Vagina (tissue), 2 donors: ENCODE data around the gene MADD. TPM values are rescaled to one million over a fixed set of nuclear protein-coding genes. Genes with fewer than 3 reads are reported as not detected.

ENCODE experiments used
- DNase-seq, 2 donors: peaks; one replicate each; pipeline ENCODE4 v3.0.0-alpha.2; 2017; ENCODE audit errors: extremely low spot score in 2 of 2
- H3K27ac ChIP-seq: fragments of 200-600 bp; sonication (generic); one replicate; pipeline ENCODE4 v1.5.1; 2019
- H3K27me3 ChIP-seq: fragments of 200-600 bp; sonication (generic); one replicate; pipeline ENCODE4 v1.5.1; 2019
- H3K36me3 ChIP-seq, 2 donors: fragments of 200-600 bp; sonication (generic); one replicate each; pipeline ENCODE4 v1.5.1; 2017 to 2019
- H3K4me1 ChIP-seq: fragments of 200-600 bp; sonication (generic); one replicate; pipeline ENCODE4 v1.5.1; 2019
- H3K4me3 ChIP-seq, 2 donors: fragments of 200-600 bp; sonication (generic); 1 replicate in 1 of 2; 2 replicates in 1 of 2; pipeline ENCODE4 v1.5.1; 2016 to 2019
- H3K9me3 ChIP-seq: fragments of 200-600 bp; sonication (generic); one replicate; pipeline ENCODE4 v1.5.1; 2019
- POLR2A ChIP-seq, 2 donors: fragments of 450-650 bp; IDR thresholded peaks; one replicate each; pipeline ENCODE4 v1.6.1; 2017; ENCODE audit warnings: antibody characterized with exemption in 2 of 2, mild to moderate bottlenecking in 2 of 2, moderate library complexity in 2 of 2
- POLR2AphosphoS5 ChIP-seq, 2 donors: sonication (generic); formaldehyde crosslinking; IDR thresholded peaks; one replicate each; pipeline ENCODE4 v1.9.0; 2017; ENCODE audit warnings: antibody characterized with exemption in 2 of 2, mild to moderate bottlenecking in 2 of 2, low read depth in 1 of 2; ENCODE audit not compliant: insufficient read depth in 1 of 2
- intact Hi-C: fragments of 100-400 bp; cut with DNase I; formaldehyde crosslinking; loops from one replicate; pipeline ENCODE4 v1.15.1; 2023
- total RNA-seq: library from RNA; depleted of rRNA; stranded (reverse); fragments of >200 nt; gene quantifications from one replicate; pipeline ENCODE4 v1.2.3, GENCODE V29; 2016
- TF ChIP-seq, protein P1 (sequence below), 3 experiments: fragments of 450-650 bp in 2 of 3; fragments of 200-600 bp in 1 of 3; sonication (generic) in 1 of 3; IDR thresholded peaks; one replicate each; pipeline ENCODE4 v1.5.1; 2017 to 2019; ENCODE audit warnings: antibody characterized with exemption in 3 of 3, mild to moderate bottlenecking in 2 of 3, moderate library complexity in 2 of 3

Gene MADD
- total RNA-seq, 1 donor from 2014 or later, result 56.5 TPM

DNA sequence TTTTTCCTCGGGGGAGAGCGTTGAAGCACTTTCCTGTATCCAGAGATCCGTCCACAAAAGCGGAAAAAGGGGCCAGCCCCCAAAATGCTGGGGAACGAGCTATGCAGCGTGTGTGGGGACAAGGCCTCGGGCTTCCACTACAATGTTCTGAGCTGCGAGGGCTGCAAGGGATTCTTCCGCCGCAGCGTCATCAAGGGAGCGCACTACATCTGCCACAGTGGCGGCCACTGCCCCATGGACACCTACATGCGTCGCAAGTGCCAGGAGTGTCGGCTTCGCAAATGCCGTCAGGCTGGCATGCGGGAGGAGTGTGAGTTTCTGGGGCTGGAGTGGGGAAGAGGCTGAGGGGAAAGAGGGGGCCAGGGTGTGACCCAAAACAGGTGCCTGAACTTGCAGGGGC, 9.6 kb upstream of the MADD start:
- TF ChIP-seq POLR2AphosphoS5 (IDR thresholded peaks at IDR 0.05; ENCODE audit: insufficient read depth in 1 of 2, low read depth in 1 of 2) (no peak), POLR2A (IDR thresholded peaks at IDR 0.05) (no peak)
- TF ChIP-seq, protein P1, sequence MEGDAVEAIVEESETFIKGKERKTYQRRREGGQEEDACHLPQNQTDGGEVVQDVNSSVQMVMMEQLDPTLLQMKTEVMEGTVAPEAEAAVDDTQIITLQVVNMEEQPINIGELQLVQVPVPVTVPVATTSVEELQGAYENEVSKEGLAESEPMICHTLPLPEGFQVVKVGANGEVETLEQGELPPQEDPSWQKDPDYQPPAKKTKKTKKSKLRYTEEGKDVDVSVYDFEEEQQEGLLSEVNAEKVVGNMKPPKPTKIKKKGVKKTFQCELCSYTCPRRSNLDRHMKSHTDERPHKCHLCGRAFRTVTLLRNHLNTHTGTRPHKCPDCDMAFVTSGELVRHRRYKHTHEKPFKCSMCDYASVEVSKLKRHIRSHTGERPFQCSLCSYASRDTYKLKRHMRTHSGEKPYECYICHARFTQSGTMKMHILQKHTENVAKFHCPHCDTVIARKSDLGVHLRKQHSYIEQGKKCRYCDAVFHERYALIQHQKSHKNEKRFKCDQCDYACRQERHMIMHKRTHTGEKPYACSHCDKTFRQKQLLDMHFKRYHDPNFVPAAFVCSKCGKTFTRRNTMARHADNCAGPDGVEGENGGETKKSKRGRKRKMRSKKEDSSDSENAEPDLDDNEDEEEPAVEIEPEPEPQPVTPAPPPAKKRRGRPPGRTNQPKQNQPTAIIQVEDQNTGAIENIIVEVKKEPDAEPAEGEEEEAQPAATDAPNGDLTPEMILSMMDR (IDR thresholded peaks at IDR 0.05), result no peak
- Histone ChIP-seq H3K4me1 (peaks cover 56% of the 10 kb centered on the region), H3K36me3 (peaks cover 0 to 4% of the 10 kb centered on the region in 2 donors), H3K4me3 (no peak overlapping the region), H3K27me3 (no peaks in the 10 kb centered on the region), H3K27ac (no peak overlapping the region), H3K9me3 (no peaks in the 10 kb centered on the region)
- intact Hi-C loops, result no loop called here
- no peak for DNase-seq

GRCh38 chr11:47261291-47261800, 8.6 kb upstream of the MADD start:
- no peaks in the 10 kb centered on the region for H3K27me3 ChIP-seq
- TF ChIP-seq POLR2AphosphoS5 (IDR thresholded peaks at IDR 0.05; ENCODE audit: insufficient read depth in 1 of 2, low read depth in 1 of 2), result no peak
- TF ChIP-seq, protein P1 (IDR thresholded peaks at IDR 0.05), result no peak
- no peak for TF ChIP-seq POLR2A (IDR thresholded peaks at IDR 0.05)
- no peak for DNase-seq
- no peak overlapping the region for H3K4me3 ChIP-seq
- no peak overlapping the region for H3K27ac ChIP-seq
- H3K36me3 ChIP-seq, result peaks cover 0 to 4% of the 10 kb centered on the region in 2 donors
- H3K9me3 ChIP-seq, result no peaks in the 10 kb centered on the region
- intact Hi-C loops, result no loop called here
- peaks cover 47% of the 10 kb centered on the region for H3K4me1 ChIP-seq

GRCh38 chr11:47264119-47264518, 5.8 kb upstream of the MADD start:
- peaks cover 37% of the 10 kb centered on the region for H3K4me1 ChIP-seq
- DNase-seq, result no peak
- no peaks in the 10 kb centered on the region for H3K9me3 ChIP-seq
- no peak overlapping the region for H3K27ac ChIP-seq
- H3K36me3 ChIP-seq, result peaks cover 0 to 4% of the 10 kb centered on the region in 2 donors
- no peaks in the 10 kb centered on the region for H3K27me3 ChIP-seq
- no peak overlapping the region for H3K4me3 ChIP-seq
- TF ChIP-seq, protein P1 (IDR thresholded peaks at IDR 0.05), result no peak
- TF ChIP-seq POLR2AphosphoS5 (IDR thresholded peaks at IDR 0.05; ENCODE audit: insufficient read depth in 1 of 2, low read depth in 1 of 2), result no peak
- TF ChIP-seq POLR2A (IDR thresholded peaks at IDR 0.05), result no peak
- intact Hi-C loops, result no loop called here

GRCh38 chr11:47264521-47264920, 5.4 kb upstream of the MADD start:
- DNase-seq, result no peak
- intact Hi-C loops, result no loop called here
- no peak overlapping the region for H3K4me3 ChIP-seq
- H3K27ac ChIP-seq, result no peak overlapping the region
- H3K27me3 ChIP-seq, result no peaks in the 10 kb centered on the region
- peaks cover 0 to 4% of the 10 kb centered on the region in 2 donors for H3K36me3 ChIP-seq
- H3K4me1 ChIP-seq, result peaks cover 33% of the 10 kb centered on the region
- TF ChIP-seq, protein P1 (IDR thresholded peaks at IDR 0.05), result no peak
- no peak for TF ChIP-seq POLR2AphosphoS5 (IDR thresholded peaks at IDR 0.05; ENCODE audit: insufficient read depth in 1 of 2, low read depth in 1 of 2)
- no peak for TF ChIP-seq POLR2A (IDR thresholded peaks at IDR 0.05)
- no peaks in the 10 kb centered on the region for H3K9me3 ChIP-seq

GRCh38 chr11:47267876-47268275, 2.1 kb upstream of the MADD start:
- H3K36me3 ChIP-seq, result no peaks in the 10 kb centered on the region
- no peak for DNase-seq
- intact Hi-C loops, result no loop called here
- H3K27me3 ChIP-seq, result no peaks in the 10 kb centered on the region
- no peak overlapping the region for H3K4me3 ChIP-seq
- TF ChIP-seq POLR2A (IDR thresholded peaks at IDR 0.05), result no peak
- TF ChIP-seq, protein P1 (IDR thresholded peaks at IDR 0.05), result no peak
- TF ChIP-seq POLR2AphosphoS5 (IDR thresholded peaks at IDR 0.05; ENCODE audit: insufficient read depth in 1 of 2, low read depth in 1 of 2), result no peak
- H3K9me3 ChIP-seq, result no peaks in the 10 kb centered on the region
- peak overlapping the region; percentile 94 for H3K27ac ChIP-seq
- H3K4me1 ChIP-seq, result peaks cover 47% of the 10 kb centered on the region
